ENCODE measurements around the gene C2CD4C.

- no peak for TF ChIP-seq EZH2 (IDR thresholded peaks at IDR 0.05; ENCODE audit: borderline replicate concordance, low read depth, low read length, severe bottlenecking)
- TF ChIP-seq, protein P1, sequence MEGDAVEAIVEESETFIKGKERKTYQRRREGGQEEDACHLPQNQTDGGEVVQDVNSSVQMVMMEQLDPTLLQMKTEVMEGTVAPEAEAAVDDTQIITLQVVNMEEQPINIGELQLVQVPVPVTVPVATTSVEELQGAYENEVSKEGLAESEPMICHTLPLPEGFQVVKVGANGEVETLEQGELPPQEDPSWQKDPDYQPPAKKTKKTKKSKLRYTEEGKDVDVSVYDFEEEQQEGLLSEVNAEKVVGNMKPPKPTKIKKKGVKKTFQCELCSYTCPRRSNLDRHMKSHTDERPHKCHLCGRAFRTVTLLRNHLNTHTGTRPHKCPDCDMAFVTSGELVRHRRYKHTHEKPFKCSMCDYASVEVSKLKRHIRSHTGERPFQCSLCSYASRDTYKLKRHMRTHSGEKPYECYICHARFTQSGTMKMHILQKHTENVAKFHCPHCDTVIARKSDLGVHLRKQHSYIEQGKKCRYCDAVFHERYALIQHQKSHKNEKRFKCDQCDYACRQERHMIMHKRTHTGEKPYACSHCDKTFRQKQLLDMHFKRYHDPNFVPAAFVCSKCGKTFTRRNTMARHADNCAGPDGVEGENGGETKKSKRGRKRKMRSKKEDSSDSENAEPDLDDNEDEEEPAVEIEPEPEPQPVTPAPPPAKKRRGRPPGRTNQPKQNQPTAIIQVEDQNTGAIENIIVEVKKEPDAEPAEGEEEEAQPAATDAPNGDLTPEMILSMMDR (IDR thresholded peaks at IDR 0.05; ENCODE audit: borderline replicate concordance, extremely low read depth, low read length, poor library complexity, severe bottlenecking) = no peak
Measured at GRCh38 chr19:389255-389934, 19.6 kb downstream of the C2CD4C start.
